Dendritic cell treated with granulocyte-macrophage colony-stimulating factor and Interleukin-4, amounts not matched to agents 40 ng/mL and 50 ng/mL, for 4 days (primary cell): ENCODE data around the gene BAHCC1.

Experiments
- H3K27ac Mint-ChIP-seq: one replicate; pipeline ENCODE4 v1.8.0; 2022; ENCODE audit warnings: mild to moderate bottlenecking, mixed read lengths
- H3K27me3 Mint-ChIP-seq: one replicate; pipeline ENCODE4 v1.8.0; 2022; ENCODE audit warnings: mild to moderate bottlenecking, mixed read lengths
- H3K36me3 Mint-ChIP-seq: one replicate; pipeline ENCODE4 v1.8.0; 2022; ENCODE audit warnings: low read depth, mixed read lengths
- H3K4me1 Mint-ChIP-seq: one replicate; pipeline ENCODE4 v1.8.0; 2022; ENCODE audit warnings: low read depth, mixed read lengths
- H3K4me3 Mint-ChIP-seq: one replicate; pipeline ENCODE4 v1.8.0; 2022; ENCODE audit warnings: mild to moderate bottlenecking, moderate library complexity, mixed read lengths
- H3K9me3 Mint-ChIP-seq: one replicate; pipeline ENCODE4 v1.8.0; 2022; ENCODE audit warnings: mixed read lengths
- intact Hi-C: fragments of 100-400 bp; cut with micrococcal nuclease; formaldehyde crosslinking; loops from one replicate; pipeline ENCODE4 v1.15.0; 2022

BAHCC1 gene

GRCh38 chr17:81394377-81394920 lies 808 bp upstream of the BAHCC1 start:
- Mint-ChIP-seq H3K27ac (peak overlapping the region; percentile 97), H3K4me3 (peak overlapping the region; percentile 77), H3K4me1 (peaks cover 46% of the 10 kb centered on the region), H3K9me3 (no peaks in the 10 kb centered on the region), H3K27me3 (no peaks in the 10 kb centered on the region), H3K36me3 (peaks cover 31% of the 10 kb centered on the region)
- intact Hi-C loops: loop anchor here (2.0 to 10.0 kb wide), 3 partner anchors 48 to 120 kb away; partner anchors contain the start of genes ACTG1 and SLC38A10

- Mint-ChIP-seq H3K4me1 (peaks cover 55% of the 10 kb centered on the region), H3K27ac (peak overlapping the region; percentile 97), H3K36me3 (peaks cover 29% of the 10 kb centered on the region), H3K9me3 (no peaks in the 10 kb centered on the region), H3K27me3 (no peaks in the 10 kb centered on the region), H3K4me3 (peak overlapping the region; percentile 95)
- intact Hi-C loops: loop anchor here (2.0 to 10.0 kb wide), 3 partner anchors 49 to 119 kb away; partner anchors contain the start of genes ACTG1 and SLC38A10
Measured at GRCh38 chr17:81395600-81396277, 482 bp downstream of the BAHCC1 start.

- peaks cover 56% of the 10 kb centered on the region for H3K4me1 Mint-ChIP-seq
- H3K4me3 Mint-ChIP-seq: peak overlapping the region; percentile 95
- no peaks in the 10 kb centered on the region for H3K27me3 Mint-ChIP-seq
- intact Hi-C loops: loop anchor here (10.0 kb wide), 2 partner anchors 101 to 119 kb away; partner anchors contain the start of genes ACTG1 and SLC38A10
- H3K36me3 Mint-ChIP-seq: peaks cover 26% of the 10 kb centered on the region
- no peaks in the 10 kb centered on the region for H3K9me3 Mint-ChIP-seq
- peak overlapping the region; percentile 97 for H3K27ac Mint-ChIP-seq
Measured at GRCh38 chr17:81396278-81396721, 1.0 kb downstream of the BAHCC1 start.

- intact Hi-C loops: loop anchor here (10.0 kb wide), 2 partner anchors 102 to 118 kb away; partner anchors contain the start of genes ACTG1 and SLC38A10
- Mint-ChIP-seq H3K4me1 (peaks cover 56% of the 10 kb centered on the region), H3K27ac (peak overlapping the region; percentile 97), H3K4me3 (peak overlapping the region; percentile 95), H3K36me3 (peaks cover 26% of the 10 kb centered on the region), H3K9me3 (no peaks in the 10 kb centered on the region), H3K27me3 (no peaks in the 10 kb centered on the region)
Measured at GRCh38 chr17:81396722-81397313, 1.6 kb downstream of the BAHCC1 start.

- intact Hi-C loops: loop anchor here (10.0 kb wide), 2 partner anchors 103 to 117 kb away; partner anchors contain the start of genes ACTG1 and SLC38A10
- peaks cover 24% of the 10 kb centered on the region for H3K36me3 Mint-ChIP-seq
- no peaks in the 10 kb centered on the region for H3K9me3 Mint-ChIP-seq
- H3K27me3 Mint-ChIP-seq: no peaks in the 10 kb centered on the region
- H3K4me3 Mint-ChIP-seq: peak overlapping the region; percentile 95
- peaks cover 56% of the 10 kb centered on the region for H3K4me1 Mint-ChIP-seq
- H3K27ac Mint-ChIP-seq: peak overlapping the region; percentile 97
Measured at GRCh38 chr17:81397314-81398175, 2.3 kb downstream of the BAHCC1 start.

GRCh38 chr17:81398176-81398831 lies 3.0 kb downstream of the BAHCC1 start:
- Mint-ChIP-seq H3K9me3 (no peaks in the 10 kb centered on the region), H3K4me3 (peak overlapping the region; percentile 95), H3K27ac (peak overlapping the region; percentile 97), H3K27me3 (no peaks in the 10 kb centered on the region), H3K36me3 (peaks cover 30% of the 10 kb centered on the region), H3K4me1 (peaks cover 53% of the 10 kb centered on the region)
- intact Hi-C loops: loop anchor here (10.0 kb wide), 2 partner anchors 104 to 116 kb away; partner anchors contain the start of genes ACTG1 and SLC38A10

GRCh38 chr17:81398832-81399411 lies 3.7 kb downstream of the BAHCC1 start:
- H3K9me3 Mint-ChIP-seq: no peaks in the 10 kb centered on the region
- peak overlapping the region; percentile 97 for H3K27ac Mint-ChIP-seq
- intact Hi-C loops: loop anchor here (10.0 kb wide), 2 partner anchors 104 to 116 kb away; partner anchors contain the start of genes ACTG1 and SLC38A10
- H3K36me3 Mint-ChIP-seq: peaks cover 36% of the 10 kb centered on the region
- H3K27me3 Mint-ChIP-seq: no peaks in the 10 kb centered on the region
- peaks cover 53% of the 10 kb centered on the region for H3K4me1 Mint-ChIP-seq
- H3K4me3 Mint-ChIP-seq: peak overlapping the region; percentile 95

GRCh38 chr17:81399481-81400153 lies 4.4 kb downstream of the BAHCC1 start:
- no peaks in the 10 kb centered on the region for H3K9me3 Mint-ChIP-seq
- H3K27ac Mint-ChIP-seq: peak overlapping the region; percentile 97
- peak overlapping the region; percentile 85 for H3K4me3 Mint-ChIP-seq
- peaks cover 46% of the 10 kb centered on the region for H3K4me1 Mint-ChIP-seq
- H3K27me3 Mint-ChIP-seq: no peaks in the 10 kb centered on the region
- peaks cover 42% of the 10 kb centered on the region for H3K36me3 Mint-ChIP-seq
- intact Hi-C loops: loop anchor here (5.0 to 10.0 kb wide), 3 partner anchors 83 to 115 kb away; partner anchors contain the start of genes ACTG1 and SLC38A10

GRCh38 chr17:81400154-81400977 lies 5.1 kb downstream of the BAHCC1 start:
- Mint-ChIP-seq H3K9me3 (no peaks in the 10 kb centered on the region), H3K4me3 (peak overlapping the region; percentile 85), H3K27ac (peak overlapping the region; percentile 95), H3K27me3 (no peaks in the 10 kb centered on the region), H3K36me3 (peaks cover 42% of the 10 kb centered on the region), H3K4me1 (peaks cover 41% of the 10 kb centered on the region)
- intact Hi-C loops: loop anchor here (5.0 kb wide), 1 partner anchor 82 kb away; no protein-coding TSS in a partner anchor

- peaks cover 41% of the 10 kb centered on the region for H3K4me1 Mint-ChIP-seq
- peak overlapping the region; percentile 95 for H3K27ac Mint-ChIP-seq
- H3K4me3 Mint-ChIP-seq: peak overlapping the region; percentile 85
- H3K36me3 Mint-ChIP-seq: peaks cover 42% of the 10 kb centered on the region
- intact Hi-C loops: loop anchor here (5.0 kb wide), 1 partner anchor 81 kb away; no protein-coding TSS in a partner anchor
- H3K9me3 Mint-ChIP-seq: no peaks in the 10 kb centered on the region
- peaks cover 3% of the 10 kb centered on the region for H3K27me3 Mint-ChIP-seq
Measured at GRCh38 chr17:81400996-81401722, 5.9 kb downstream of the BAHCC1 start.
